Raji (cell line): ENCODE measurements around the gene MIA2.

Experiments used
- POLR2A ChIP-seq: IDR thresholded peaks from 2 replicates; pipeline ENCODE4 v1.6.1; 2011; ENCODE audit warnings: low read depth, low read length, control low read depth; ENCODE audit not compliant: insufficient read depth

MIA2 gene

GRCh38 chr14:39307815-39308214 lies 74.1 kb downstream of the MIA2 start:
- TF ChIP-seq POLR2A = no peak

- no peak for TF ChIP-seq POLR2A
Observed at GRCh38 chr14:39310051-39310450, 76.3 kb downstream of the MIA2 start.

- TF ChIP-seq POLR2A = no peak
Observed at GRCh38 chr14:39315859-39316444, 82.2 kb downstream of the MIA2 start.

GRCh38 chr14:39316830-39317553 lies 83.3 kb downstream of the MIA2 start:
- TF ChIP-seq POLR2A = no peak

- TF ChIP-seq POLR2A = no peak
Observed at GRCh38 chr14:39318574-39318973, 84.9 kb downstream of the MIA2 start.

GRCh38 chr14:39319381-39319780 lies 85.7 kb downstream of the MIA2 start:
- no peak for TF ChIP-seq POLR2A

GRCh38 chr14:39320318-39320717 lies 86.6 kb downstream of the MIA2 start:
- TF ChIP-seq POLR2A = no peak

- TF ChIP-seq POLR2A = no peak
Observed at GRCh38 chr14:39322807-39323206, 89.1 kb downstream of the MIA2 start.

GRCh38 chr14:39324097-39324496 lies 90.4 kb downstream of the MIA2 start:
- TF ChIP-seq POLR2A = no peak

GRCh38 chr14:39339003-39339402 lies 105.3 kb downstream of the MIA2 start:
- no peak for TF ChIP-seq POLR2A

- no peak for TF ChIP-seq POLR2A
Observed at GRCh38 chr14:39342768-39343167, 109.1 kb downstream of the MIA2 start.

- TF ChIP-seq POLR2A = no peak
Observed at GRCh38 chr14:39343614-39344013, 109.9 kb downstream of the MIA2 start.

- TF ChIP-seq POLR2A = no peak
Observed at GRCh38 chr14:39350866-39351265, 117.2 kb downstream of the MIA2 start.

- no peak for TF ChIP-seq POLR2A
Observed at GRCh38 chr14:39351708-39352107, 118.0 kb downstream of the MIA2 start.

- no peak for TF ChIP-seq POLR2A
Observed at GRCh38 chr14:39360316-39360715, 126.6 kb downstream of the MIA2 start.

GRCh38 chr14:39364509-39364908 lies 130.8 kb downstream of the MIA2 start:
- TF ChIP-seq POLR2A = no peak

GRCh38 chr14:39365354-39365753 lies 131.6 kb downstream of the MIA2 start:
- TF ChIP-seq POLR2A = no peak
